Measurements from ENCODE around the gene FRMD7.
"Not testable (repeated sequence)": the region's sequence is repeated elsewhere in the genome, so short reads cannot be mapped to it uniquely, and the experiment has no call there.

DNA sequence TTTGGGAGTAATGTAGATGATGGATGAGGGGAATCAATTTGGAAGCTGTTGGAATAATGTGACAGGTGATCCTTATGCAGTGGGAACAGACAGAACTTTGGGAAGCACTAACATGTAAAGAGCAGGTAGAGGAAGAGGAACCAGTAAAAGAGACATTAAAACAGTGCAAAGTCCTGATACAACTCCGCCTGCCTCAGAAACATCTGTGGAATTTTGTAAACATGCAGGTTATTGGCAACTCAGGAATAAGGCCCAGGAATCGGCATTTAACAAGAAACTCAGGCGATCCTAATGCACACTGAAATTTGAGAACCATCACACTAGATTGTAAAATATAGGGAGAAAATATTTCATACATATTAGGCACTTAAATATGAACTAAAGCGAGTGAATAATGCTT lies 29.1 kb downstream of the FRMD7 start:
- TF ChIP-seq, protein P1, sequence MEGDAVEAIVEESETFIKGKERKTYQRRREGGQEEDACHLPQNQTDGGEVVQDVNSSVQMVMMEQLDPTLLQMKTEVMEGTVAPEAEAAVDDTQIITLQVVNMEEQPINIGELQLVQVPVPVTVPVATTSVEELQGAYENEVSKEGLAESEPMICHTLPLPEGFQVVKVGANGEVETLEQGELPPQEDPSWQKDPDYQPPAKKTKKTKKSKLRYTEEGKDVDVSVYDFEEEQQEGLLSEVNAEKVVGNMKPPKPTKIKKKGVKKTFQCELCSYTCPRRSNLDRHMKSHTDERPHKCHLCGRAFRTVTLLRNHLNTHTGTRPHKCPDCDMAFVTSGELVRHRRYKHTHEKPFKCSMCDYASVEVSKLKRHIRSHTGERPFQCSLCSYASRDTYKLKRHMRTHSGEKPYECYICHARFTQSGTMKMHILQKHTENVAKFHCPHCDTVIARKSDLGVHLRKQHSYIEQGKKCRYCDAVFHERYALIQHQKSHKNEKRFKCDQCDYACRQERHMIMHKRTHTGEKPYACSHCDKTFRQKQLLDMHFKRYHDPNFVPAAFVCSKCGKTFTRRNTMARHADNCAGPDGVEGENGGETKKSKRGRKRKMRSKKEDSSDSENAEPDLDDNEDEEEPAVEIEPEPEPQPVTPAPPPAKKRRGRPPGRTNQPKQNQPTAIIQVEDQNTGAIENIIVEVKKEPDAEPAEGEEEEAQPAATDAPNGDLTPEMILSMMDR (IDR thresholded peaks at IDR 0.05) = not testable (repeated sequence)
- TF ChIP-seq POLR2A (IDR thresholded peaks at IDR 0.05) = not testable (repeated sequence)
